Measurements from ENCODE around the gene TECTA. TPM values are rescaled to one million over a fixed set of nuclear protein-coding genes. Genes with fewer than 3 reads are reported as not detected.

TECTA gene
- total RNA-seq, 2 donors from 2014 or later = under 0.01 to 5.9 TPM

DNA sequence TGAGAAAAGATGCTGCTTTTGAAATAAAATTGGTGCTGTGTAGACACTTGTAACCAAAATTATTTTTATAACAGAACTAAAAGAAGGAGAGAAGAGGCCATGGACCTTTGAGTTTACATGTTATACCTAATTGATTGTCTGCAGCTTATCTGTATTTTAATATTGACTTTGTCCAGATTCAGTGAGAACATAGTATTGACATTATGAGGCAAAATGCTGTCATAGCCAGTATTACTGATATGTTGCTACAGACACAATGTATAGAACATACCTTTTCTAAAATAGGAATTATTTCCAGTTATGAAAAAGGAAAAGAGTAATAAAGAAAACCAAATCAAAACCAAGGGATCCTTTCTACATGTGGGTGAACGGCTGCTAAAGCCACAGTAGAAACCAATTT, 11.5 kb upstream of the TECTA start:
- peaks cover 9% of the 10 kb centered on the region for H3K4me1 ChIP-seq
- H3K36me3 ChIP-seq (replicated peaks in 1 of 2; ENCODE audit: insufficient read depth in 1 of 2, low read depth in 2 of 2) = peaks cover 0 to 4% of the 10 kb centered on the region in 2 donors
- no peaks in the 10 kb centered on the region for H3K9me3 ChIP-seq
- intact Hi-C loops (cut with DNase I) = no loop called here
- DNase-seq (no peak), ATAC-seq (no peak)
- H3K4me3 ChIP-seq = no peak overlapping the region
- 89 to 98% methylated on average over 1 of the region's 1 CpG for WGBS, 2 donors
- TF ChIP-seq, protein P1, sequence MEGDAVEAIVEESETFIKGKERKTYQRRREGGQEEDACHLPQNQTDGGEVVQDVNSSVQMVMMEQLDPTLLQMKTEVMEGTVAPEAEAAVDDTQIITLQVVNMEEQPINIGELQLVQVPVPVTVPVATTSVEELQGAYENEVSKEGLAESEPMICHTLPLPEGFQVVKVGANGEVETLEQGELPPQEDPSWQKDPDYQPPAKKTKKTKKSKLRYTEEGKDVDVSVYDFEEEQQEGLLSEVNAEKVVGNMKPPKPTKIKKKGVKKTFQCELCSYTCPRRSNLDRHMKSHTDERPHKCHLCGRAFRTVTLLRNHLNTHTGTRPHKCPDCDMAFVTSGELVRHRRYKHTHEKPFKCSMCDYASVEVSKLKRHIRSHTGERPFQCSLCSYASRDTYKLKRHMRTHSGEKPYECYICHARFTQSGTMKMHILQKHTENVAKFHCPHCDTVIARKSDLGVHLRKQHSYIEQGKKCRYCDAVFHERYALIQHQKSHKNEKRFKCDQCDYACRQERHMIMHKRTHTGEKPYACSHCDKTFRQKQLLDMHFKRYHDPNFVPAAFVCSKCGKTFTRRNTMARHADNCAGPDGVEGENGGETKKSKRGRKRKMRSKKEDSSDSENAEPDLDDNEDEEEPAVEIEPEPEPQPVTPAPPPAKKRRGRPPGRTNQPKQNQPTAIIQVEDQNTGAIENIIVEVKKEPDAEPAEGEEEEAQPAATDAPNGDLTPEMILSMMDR (IDR thresholded peaks at IDR 0.05) = no peak
- TF ChIP-seq POLR2A (IDR thresholded peaks at IDR 0.05) = no peak
- no peak overlapping the region for H3K27ac ChIP-seq
- H3K27me3 ChIP-seq = no peaks in the 10 kb centered on the region

DNA sequence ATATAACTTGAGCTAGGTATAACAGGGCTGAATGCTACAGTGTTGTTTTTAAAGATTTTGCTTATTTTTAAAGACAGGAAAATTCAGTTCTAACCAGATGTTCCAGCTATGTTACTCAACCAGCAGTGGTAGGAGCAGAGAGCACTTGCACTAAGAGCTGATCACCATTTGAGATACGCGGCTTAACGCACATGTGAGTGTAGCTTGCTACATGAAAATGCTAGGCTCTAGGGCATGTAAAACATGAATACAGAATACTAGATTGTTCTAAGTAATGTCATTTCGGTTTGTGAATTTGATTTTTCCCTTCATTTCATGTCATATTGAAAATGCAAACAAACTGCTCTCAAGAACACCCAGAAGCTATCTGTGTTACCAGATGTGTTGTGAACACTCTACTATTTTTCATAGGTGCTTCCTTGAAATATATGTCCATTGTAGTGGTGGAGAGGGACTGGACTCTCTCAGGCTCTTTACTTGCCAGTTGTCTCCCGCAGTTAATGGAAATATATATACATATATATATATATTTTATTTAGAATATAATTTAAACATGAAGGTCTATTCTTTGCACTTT, 10.8 kb upstream of the TECTA start:
- peaks cover 9% of the 10 kb centered on the region for H3K4me1 ChIP-seq
- H3K27ac ChIP-seq = no peak overlapping the region
- ATAC-seq (no peak), DNase-seq (no peak)
- WGBS, 2 donors = 97 to 100% methylated on average over 5 of the region's 5 CpGs
- TF ChIP-seq POLR2A (IDR thresholded peaks at IDR 0.05) = no peak
- TF ChIP-seq, protein P1 (IDR thresholded peaks at IDR 0.05) = no peak
- H3K27me3 ChIP-seq = no peaks in the 10 kb centered on the region
- peaks cover 0 to 4% of the 10 kb centered on the region in 2 donors for H3K36me3 ChIP-seq (replicated peaks in 1 of 2; ENCODE audit: insufficient read depth in 1 of 2, low read depth in 2 of 2)
- intact Hi-C loops (cut with DNase I) = no loop called here
- no peak overlapping the region for H3K4me3 ChIP-seq
- no peaks in the 10 kb centered on the region for H3K9me3 ChIP-seq

DNA sequence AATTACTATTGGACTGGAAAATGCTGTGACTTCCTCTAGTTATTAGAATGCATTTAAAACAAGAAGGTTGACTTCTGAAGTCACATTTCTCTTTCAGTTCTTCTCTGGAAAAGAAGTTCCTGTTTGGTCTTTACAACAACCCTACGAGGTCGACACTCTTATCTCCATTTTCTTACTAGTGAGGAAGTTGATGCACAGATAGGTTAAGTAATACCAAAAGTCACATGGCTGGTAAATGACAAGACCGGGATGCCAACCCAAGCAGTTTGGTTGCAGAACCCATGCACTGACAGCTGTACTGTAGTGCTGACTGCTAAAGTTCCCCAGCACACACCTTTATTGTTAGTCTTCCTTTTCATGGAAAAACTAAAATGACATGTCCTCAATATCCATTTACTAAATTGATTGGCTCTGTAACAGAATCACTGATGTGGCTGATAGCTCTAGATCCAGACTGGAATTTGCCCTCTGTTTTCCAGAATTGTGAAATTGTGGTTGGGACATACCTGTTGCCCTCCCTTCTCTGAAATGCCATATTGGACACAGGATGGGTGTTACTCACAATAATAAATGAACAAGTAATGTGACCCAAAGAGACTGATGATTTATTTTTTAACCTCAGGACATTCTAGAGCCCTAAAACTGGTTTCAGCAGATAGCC, 9.4 kb upstream of the TECTA start:
- intact Hi-C loops (cut with DNase I) = no loop called here
- no peak overlapping the region for H3K27ac ChIP-seq
- peaks cover 0 to 4% of the 10 kb centered on the region in 2 donors for H3K36me3 ChIP-seq (replicated peaks in 1 of 2; ENCODE audit: insufficient read depth in 1 of 2, low read depth in 2 of 2)
- no peak for TF ChIP-seq POLR2A (IDR thresholded peaks at IDR 0.05)
- TF ChIP-seq, protein P1 (IDR thresholded peaks at IDR 0.05) = no peak
- no peaks in the 10 kb centered on the region for H3K27me3 ChIP-seq
- no peaks in the 10 kb centered on the region for H3K9me3 ChIP-seq
- peaks cover 9% of the 10 kb centered on the region for H3K4me1 ChIP-seq
- DNase-seq (peak in 1 of 4 donors; percentile 23), ATAC-seq (no peak)
- H3K4me3 ChIP-seq = no peak overlapping the region
- WGBS, 2 donors = 78 to 86% methylated on average over 3 of the region's 3 CpGs

DNA sequence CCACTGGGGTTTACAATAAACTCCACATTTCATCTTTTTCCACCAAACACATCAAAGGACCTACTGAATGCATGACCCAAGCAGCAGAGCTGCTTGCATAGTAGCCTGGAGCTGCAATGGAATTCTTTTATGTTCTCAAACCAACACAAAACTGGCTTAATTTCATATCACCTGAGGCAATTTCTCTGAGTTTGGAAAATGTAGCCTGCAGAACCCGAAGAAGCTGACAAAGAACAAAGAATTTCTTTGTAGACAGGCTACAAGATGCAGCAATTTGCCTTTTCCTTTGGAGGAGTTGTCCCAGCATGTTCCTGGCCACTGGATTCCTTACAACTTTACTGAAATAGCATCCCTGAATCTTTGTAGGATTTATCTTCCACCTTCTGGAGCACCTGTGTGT, 5.5 kb upstream of the TECTA start:
- WGBS, 2 donors = 78 to 96% methylated on average over 1 of the region's 1 CpG
- Histone ChIP-seq H3K4me1 (no peaks in the 10 kb centered on the region), H3K9me3 (no peaks in the 10 kb centered on the region), H3K36me3 (replicated peaks in 1 of 2; ENCODE audit: insufficient read depth in 1 of 2, low read depth in 2 of 2) (no peaks in the 10 kb centered on the region), H3K27me3 (no peaks in the 10 kb centered on the region), H3K4me3 (no peak overlapping the region), H3K27ac (no peak overlapping the region)
- no peak for ATAC-seq
- intact Hi-C loops (cut with DNase I) = no loop called here
- no peak for TF ChIP-seq POLR2A (IDR thresholded peaks at IDR 0.05)
- TF ChIP-seq, protein P1 (IDR thresholded peaks at IDR 0.05) = no peak
- no peak for DNase-seq

DNA sequence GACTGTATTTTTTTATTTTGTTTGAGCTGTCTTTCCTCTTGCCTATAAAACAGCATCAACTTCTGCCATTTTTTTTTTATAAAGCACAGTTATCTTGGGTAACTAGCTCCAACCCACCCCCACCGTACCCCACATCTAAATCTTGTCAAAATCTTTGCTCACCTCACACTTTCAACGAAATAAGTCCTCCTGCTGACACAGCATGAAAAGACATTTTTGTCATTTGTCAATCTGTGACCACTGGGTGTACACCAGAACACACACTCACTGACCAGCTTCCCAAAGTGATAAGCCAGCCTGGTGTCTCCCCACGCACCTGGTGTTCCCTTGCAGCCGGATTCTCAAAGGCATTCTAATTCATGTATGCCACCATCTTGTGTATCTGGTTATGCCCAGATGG, 1.7 kb upstream of the TECTA start:
- no peaks in the 10 kb centered on the region for H3K9me3 ChIP-seq
- H3K4me3 ChIP-seq = no peak overlapping the region
- no peaks in the 10 kb centered on the region for H3K4me1 ChIP-seq
- intact Hi-C loops (cut with DNase I) = no loop called here
- no peaks in the 10 kb centered on the region for H3K36me3 ChIP-seq (replicated peaks in 1 of 2; ENCODE audit: insufficient read depth in 1 of 2, low read depth in 2 of 2)
- no peaks in the 10 kb centered on the region for H3K27me3 ChIP-seq
- ATAC-seq = no peak
- no peak overlapping the region for H3K27ac ChIP-seq
- 87 to 88% methylated on average over 4 of the region's 4 CpGs for WGBS, 2 donors
- no peak for DNase-seq
- no peak for TF ChIP-seq POLR2A (IDR thresholded peaks at IDR 0.05)
- TF ChIP-seq, protein P1 (IDR thresholded peaks at IDR 0.05) = no peak
